Heart left ventricle (tissue), 13 donors: ENCODE data around the gene TOM1.

ENCODE experiments used
- POLR2A ChIP-seq, 2 donors: fragments of 450-650 bp; IDR thresholded peaks; one replicate each; pipeline ENCODE4 v1.6.1; 2017; ENCODE audit warnings: antibody characterized with exemption in 2 of 2, mild to moderate bottlenecking in 2 of 2, moderate library complexity in 2 of 2
- TF ChIP-seq, protein P1 (sequence below), 12 donors: fragments of 200-600 bp; sonication (generic) in 4 of 12; IDR thresholded peaks; one replicate each; pipeline versions ENCODE4 v1.5.0 to v1.8.0; 2018 to 2022; ENCODE audit warnings: antibody characterized with exemption in 12 of 12, mild to moderate bottlenecking in 5 of 12
- donor health status: ischemic (EF 13 %, LVEDD 7.1; RV severe dilation, severe dysfunction).
- donor health status: DM: no; HTN: yes; CAD: no.
- donor health status: DM: no; HTN: no; CAD: no.
- donor health status: ischemic (EF 25% LVEDD 6.9; RV normal size, moderate dysfunction).
- donor health status: ischemic (EF 25% LVEDD 5.7; RV mildly dilated, moderate dysfunction).
- donor health status: ischemic (EF 35%, LVEDD 5.7; RV mildly dilated, moderate dysfunction).
- donor health status: nonischemic (EF 11% LVEDD 7.7; RV severe dilation, severe dysfunction).
- donor health status: DM: yes; HTN: yes; CAD: no.
- donor health status: PGD.
- donor health status: ischemic (EF 29% LVEDD 5.4; RV normal size, mild dysfunction).
- donor health status: nonischemic (EF 23%, LVEDD 6.1; RV moderate dilation, normal function).

GRCh38 chr22:35303029-35303624 is 3.4 kb downstream of the TOM1 start:
- TF ChIP-seq, protein P1, sequence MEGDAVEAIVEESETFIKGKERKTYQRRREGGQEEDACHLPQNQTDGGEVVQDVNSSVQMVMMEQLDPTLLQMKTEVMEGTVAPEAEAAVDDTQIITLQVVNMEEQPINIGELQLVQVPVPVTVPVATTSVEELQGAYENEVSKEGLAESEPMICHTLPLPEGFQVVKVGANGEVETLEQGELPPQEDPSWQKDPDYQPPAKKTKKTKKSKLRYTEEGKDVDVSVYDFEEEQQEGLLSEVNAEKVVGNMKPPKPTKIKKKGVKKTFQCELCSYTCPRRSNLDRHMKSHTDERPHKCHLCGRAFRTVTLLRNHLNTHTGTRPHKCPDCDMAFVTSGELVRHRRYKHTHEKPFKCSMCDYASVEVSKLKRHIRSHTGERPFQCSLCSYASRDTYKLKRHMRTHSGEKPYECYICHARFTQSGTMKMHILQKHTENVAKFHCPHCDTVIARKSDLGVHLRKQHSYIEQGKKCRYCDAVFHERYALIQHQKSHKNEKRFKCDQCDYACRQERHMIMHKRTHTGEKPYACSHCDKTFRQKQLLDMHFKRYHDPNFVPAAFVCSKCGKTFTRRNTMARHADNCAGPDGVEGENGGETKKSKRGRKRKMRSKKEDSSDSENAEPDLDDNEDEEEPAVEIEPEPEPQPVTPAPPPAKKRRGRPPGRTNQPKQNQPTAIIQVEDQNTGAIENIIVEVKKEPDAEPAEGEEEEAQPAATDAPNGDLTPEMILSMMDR (IDR thresholded peaks at IDR 0.05) = no peak
- TF ChIP-seq POLR2A (IDR thresholded peaks at IDR 0.05) = no peak
